Measurements from ENCODE around the gene CHD8. TPM values are rescaled to one million over a fixed set of nuclear protein-coding genes. Genes with fewer than 3 reads are reported as not detected.

The CHD8 gene
- total and polyA plus RNA-seq, 2 experiments from 2014 or later, result 22.1 to 50.9 TPM

DNA sequence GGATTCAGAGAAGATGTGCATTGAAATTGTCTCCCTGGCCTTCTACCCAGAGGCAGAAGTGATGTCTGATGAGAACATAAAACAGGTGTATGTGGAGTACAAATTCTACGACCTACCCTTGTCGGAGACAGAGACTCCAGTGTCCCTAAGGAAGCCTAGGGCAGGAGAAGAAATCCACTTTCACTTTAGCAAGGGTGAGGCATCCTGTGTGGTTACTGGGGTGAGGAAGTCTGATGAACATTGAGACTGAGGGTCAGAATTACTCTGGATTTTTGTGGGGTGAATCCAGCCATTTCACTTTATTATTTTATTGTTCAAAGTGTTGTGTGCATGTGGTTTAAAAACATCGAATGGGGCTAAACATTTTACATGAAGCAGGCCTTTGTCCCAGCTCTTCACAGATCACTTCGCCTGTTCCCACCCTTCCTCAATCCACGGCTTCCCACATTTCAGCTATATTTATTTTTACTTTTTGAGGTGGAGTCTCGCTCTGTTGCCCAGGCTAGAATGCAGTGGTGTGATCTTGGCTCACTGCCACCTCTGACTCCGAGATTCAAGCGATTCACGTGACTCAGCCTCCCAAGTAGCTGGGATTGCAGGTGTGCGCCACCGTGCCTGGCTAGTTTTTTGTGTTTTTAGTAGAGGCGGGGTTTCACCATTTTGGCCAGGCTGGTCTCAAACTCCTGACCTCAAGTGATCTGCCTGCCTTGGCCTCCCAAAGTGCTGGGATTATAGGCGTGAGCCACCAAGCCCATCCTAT is 112.7 kb downstream of the CHD8 start:
- TF ChIP-seq, protein P1, sequence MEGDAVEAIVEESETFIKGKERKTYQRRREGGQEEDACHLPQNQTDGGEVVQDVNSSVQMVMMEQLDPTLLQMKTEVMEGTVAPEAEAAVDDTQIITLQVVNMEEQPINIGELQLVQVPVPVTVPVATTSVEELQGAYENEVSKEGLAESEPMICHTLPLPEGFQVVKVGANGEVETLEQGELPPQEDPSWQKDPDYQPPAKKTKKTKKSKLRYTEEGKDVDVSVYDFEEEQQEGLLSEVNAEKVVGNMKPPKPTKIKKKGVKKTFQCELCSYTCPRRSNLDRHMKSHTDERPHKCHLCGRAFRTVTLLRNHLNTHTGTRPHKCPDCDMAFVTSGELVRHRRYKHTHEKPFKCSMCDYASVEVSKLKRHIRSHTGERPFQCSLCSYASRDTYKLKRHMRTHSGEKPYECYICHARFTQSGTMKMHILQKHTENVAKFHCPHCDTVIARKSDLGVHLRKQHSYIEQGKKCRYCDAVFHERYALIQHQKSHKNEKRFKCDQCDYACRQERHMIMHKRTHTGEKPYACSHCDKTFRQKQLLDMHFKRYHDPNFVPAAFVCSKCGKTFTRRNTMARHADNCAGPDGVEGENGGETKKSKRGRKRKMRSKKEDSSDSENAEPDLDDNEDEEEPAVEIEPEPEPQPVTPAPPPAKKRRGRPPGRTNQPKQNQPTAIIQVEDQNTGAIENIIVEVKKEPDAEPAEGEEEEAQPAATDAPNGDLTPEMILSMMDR (IDR thresholded peaks at IDR 0.05; ENCODE audit: poor library complexity), result no peak
- TF ChIP-seq EZH2 (IDR thresholded peaks at IDR 0.05; ENCODE audit: borderline replicate concordance) (no peak), EZH2phosphoT487 (IDR thresholded peaks at IDR 0.05; ENCODE audit: low read depth, severe bottlenecking, unreplicated experiment) (no peak)
- no peaks in the 10 kb centered on the region for H3K36me3 ChIP-seq (replicated peaks; ENCODE audit: insufficient read depth, low read depth)
- no peaks in the 10 kb centered on the region for H3K9me2 ChIP-seq (replicated peaks; ENCODE audit: insufficient read depth)
- no peak overlapping the region for H2AFZ ChIP-seq
- no peaks in the 10 kb centered on the region for H3K27me3 ChIP-seq
- no peaks in the 10 kb centered on the region for H3K79me2 ChIP-seq
- no peak overlapping the region for H3K27ac ChIP-seq
- H3K9me3 ChIP-seq (ENCODE audit: low read depth), result no peaks in the 10 kb centered on the region
- WGBS (ENCODE audit: low lambda C conversion rate, missing lambda C conversion rate), result 90% methylated on average over 13 of the region's 13 CpGs
- H3K4me3 ChIP-seq, result no peak overlapping the region
- no peak for DNase-seq (ENCODE audit: low spot score)
- no peak overlapping the region for H3K4me2 ChIP-seq
- no peaks in the 10 kb centered on the region for H4K20me1 ChIP-seq (ENCODE audit: insufficient read depth, poor library complexity, severe bottlenecking)
- no peaks in the 10 kb centered on the region for H3K4me1 ChIP-seq (ENCODE audit: insufficient read depth)

Small RNAs within 50 kb of the gene (small RNA-seq; reads per million reads assigned to genes)
- gene RN7SL650P (not detected), gene SNORD8 (8,664 reads per million, percentile 100 among the genes with 10 or more reads in this experiment), gene SNORD9 (179 reads per million, percentile 98 among the genes with 10 or more reads in this experiment)

Other genes with a start within 250 kb of the CHD8 start
- 740 and 800 TPM in 2 replicates for gene HNRNPC, start 186.7 kb downstream of the CHD8 start, total RNA-seq
- 513 and 521 TPM in 2 replicates for gene HNRNPC, start 186.7 kb downstream of the CHD8 start, polyA plus RNA-seq
- gene RPGRIP1, start 176.0 kb downstream of the CHD8 start, total RNA-seq, result 0.07 TPM in 1 of 2 replicates, not detected in the other
- not detected in 2 replicates for gene RPGRIP1, start 176.0 kb downstream of the CHD8 start, polyA plus RNA-seq
- gene SUPT16H, start 72.1 kb downstream of the CHD8 start, total RNA-seq, result 58.1 and 62.8 TPM in 2 replicates
- 44.2 and 54.6 TPM in 2 replicates for gene SUPT16H, start 72.1 kb downstream of the CHD8 start, polyA plus RNA-seq
- gene RAB2B, start 20.8 kb upstream of the CHD8 start, total RNA-seq, result 20.7 and 23.4 TPM in 2 replicates
- 12.8 and 14.7 TPM in 2 replicates for gene RAB2B, start 20.8 kb upstream of the CHD8 start, polyA plus RNA-seq
- gene TOX4, start 21.1 kb upstream of the CHD8 start, total RNA-seq, result 51.9 and 55.5 TPM in 2 replicates
- 42.5 and 50.8 TPM in 2 replicates for gene TOX4, start 21.1 kb upstream of the CHD8 start, polyA plus RNA-seq
- 31.9 and 44.1 TPM in 2 replicates for gene METTL3, start 55.2 kb upstream of the CHD8 start, total RNA-seq
- gene METTL3, start 55.2 kb upstream of the CHD8 start, polyA plus RNA-seq, result 31.9 and 39.0 TPM in 2 replicates
- 9.6 and 11.8 TPM in 2 replicates for gene SALL2, start 70.2 kb upstream of the CHD8 start, total RNA-seq
- gene SALL2, start 70.2 kb upstream of the CHD8 start, polyA plus RNA-seq, result 9.5 and 10.9 TPM in 2 replicates
- not detected in 2 replicates for gene OR10G3, start 124.0 kb upstream of the CHD8 start, total RNA-seq
- gene OR10G3, start 124.0 kb upstream of the CHD8 start, polyA plus RNA-seq, result not detected in 2 replicates
- gene OR10G2, start 178.8 kb upstream of the CHD8 start, total RNA-seq, result not detected in 2 replicates
- not detected in 2 replicates for gene OR10G2, start 178.8 kb upstream of the CHD8 start, polyA plus RNA-seq
- gene OR4E2, start 197.7 kb upstream of the CHD8 start, total RNA-seq, result not detected in 2 replicates
- gene OR4E2, start 197.7 kb upstream of the CHD8 start, polyA plus RNA-seq, result not detected in 2 replicates
- gene OR4E1, start 217.7 kb upstream of the CHD8 start, total RNA-seq, result 0.03 and 0.44 TPM in 2 replicates
- not detected in 2 replicates for gene OR4E1, start 217.7 kb upstream of the CHD8 start, polyA plus RNA-seq